Spleen (tissue), 11 donors: ENCODE measurements around the gene PLOD1. TPM values are rescaled to one million over a fixed set of nuclear protein-coding genes. Genes with fewer than 3 reads are reported as not detected.

Source experiments
- DNase-seq: peaks from one replicate; pipeline ENCODE4 v3.0.0-alpha.2; 2020
- H3K27ac ChIP-seq, 8 donors: fragments of 200-600 bp; sonication (generic) in 7 of 8; 1 replicate in 4 of 8; 2 replicates in 4 of 8; pipeline versions ENCODE4 v1.5.0 to v1.8.0; 2016 to 2021; ENCODE audit warnings: inconsistent platforms in 4 of 8, mild to moderate bottlenecking in 4 of 8, moderate library complexity in 1 of 8
- H3K27me3 ChIP-seq, 7 donors: fragments of 200-600 bp; sonication (generic) in 6 of 7; replicated peaks in 1 of 7; 1 replicate in 4 of 7; 2 replicates in 3 of 7; pipeline versions ENCODE4 v1.5.0 to v1.8.0; 2016 to 2021; ENCODE audit warnings: inconsistent platforms in 3 of 7, mild to moderate bottlenecking in 1 of 7
- H3K36me3 ChIP-seq, 6 donors: fragments of 200-600 bp; sonication (generic) in 5 of 6; 1 replicate in 4 of 6; 2 replicates in 2 of 6; pipeline versions ENCODE4 v1.5.0 to v1.8.0; 2016 to 2021; ENCODE audit warnings: inconsistent platforms in 2 of 6
- H3K4me1 ChIP-seq, 6 donors: fragments of 200-600 bp; sonication (generic) in 5 of 6; 1 replicate in 3 of 6; 2 replicates in 3 of 6; pipeline versions ENCODE4 v1.5.0 to v1.8.0; 2016 to 2021; ENCODE audit warnings: inconsistent platforms in 3 of 6
- H3K4me3 ChIP-seq, 8 donors: fragments of 200-600 bp; sonication (generic) in 7 of 8; 1 replicate in 4 of 8; 2 replicates in 4 of 8; pipeline versions ENCODE4 v1.5.0 to v1.8.0; 2016 to 2021; ENCODE audit warnings: inconsistent platforms in 4 of 8, mild to moderate bottlenecking in 4 of 8, moderate library complexity in 2 of 8
- H3K9me3 ChIP-seq, 8 donors: fragments of 200-600 bp; sonication (generic) in 7 of 8; 1 replicate in 4 of 8; 2 replicates in 4 of 8; pipeline versions ENCODE4 v1.5.0 to v1.8.0; 2016 to 2021; ENCODE audit warnings: inconsistent platforms in 4 of 8
- POLR2A ChIP-seq, 3 donors: fragments of 450-650 bp; IDR thresholded peaks; one replicate each; pipeline ENCODE4 v1.5.1; 2017; ENCODE audit warnings: antibody characterized with exemption in 3 of 3, mild to moderate bottlenecking in 1 of 3
- POLR2AphosphoS5 ChIP-seq, 3 donors: sonication (generic); formaldehyde crosslinking; IDR thresholded peaks; one replicate each; pipeline ENCODE4 v1.5.1; 2017; ENCODE audit warnings: antibody characterized with exemption in 3 of 3
- WGBS, 5 donors: extraction: QIAGEN DNeasy Blood & Tissue Kit in 3 of 5; methylation state at CpG; one replicate each; pipeline versions ENCODE4 v1.1.5 to v1.1.7; 2013 to 2018; 5-methylcytosine and 5-hydroxymethylcytosine counted together
- intact Hi-C: fragments of 100-400 bp; cut with DNase I; formaldehyde crosslinking; loops from one replicate; pipeline ENCODE4 v1.15.0; 2023; ENCODE audit warnings: low total_unique reads
- polyA plus RNA-seq, 3 donors: library from polyadenylated mRNA; stranded (reverse); fragments of 200-250 nt; gene quantifications; one replicate each; pipeline ENCODE4 v1.2.1, GENCODE V29; 2013
- total RNA-seq, 7 donors: library from RNA; depleted of rRNA in 3 of 7; stranded (reverse); fragments of >200 nt in 3 of 7; fragmentation: NEBNext Ultra II Directional in 4 of 7; extraction: Animal tissue kit (Norgen Biotek cat#: 25700) in 4 of 7; gene quantifications; one replicate each; pipeline versions ENCODE4 v1.1.0 to v1.2.1, GENCODE V29; 2016 to 2021
- TF ChIP-seq, protein P1 (sequence below), 11 experiments: fragments of 200-600 bp in 7 of 11; fragments of 450-650 bp in 4 of 11; sonication (generic) in 4 of 11; IDR thresholded peaks in 8 of 11; conservative IDR thresholded peaks in 3 of 11; 1 replicate in 7 of 11; 2 replicates in 4 of 11; pipeline versions ENCODE4 v1.4.0 to v1.8.0; 2016 to 2021; ENCODE audit warnings: antibody characterized with exemption in 11 of 11, inconsistent platforms in 4 of 11, mild to moderate bottlenecking in 1 of 11
- donor health status: healthy with polysubstance abuse.
- donor health status: DM: no; HTN: no; CAD: no; lungs with moderate emphysema.
- donor health status: DM: no; HTN: no; CAD: no.
- donor health status: Bipolar disorder and iron deficiency.
- donor health status: healthy.
- donor health status: DM: no; HTN: no; CAD: no.
- donor health status: DM: yes; HTN: yes; CAD: no.

The PLOD1 gene
- total and polyA plus RNA-seq, 10 donors, result 11.6 to 53.4 (median 45.7) TPM

DNA sequence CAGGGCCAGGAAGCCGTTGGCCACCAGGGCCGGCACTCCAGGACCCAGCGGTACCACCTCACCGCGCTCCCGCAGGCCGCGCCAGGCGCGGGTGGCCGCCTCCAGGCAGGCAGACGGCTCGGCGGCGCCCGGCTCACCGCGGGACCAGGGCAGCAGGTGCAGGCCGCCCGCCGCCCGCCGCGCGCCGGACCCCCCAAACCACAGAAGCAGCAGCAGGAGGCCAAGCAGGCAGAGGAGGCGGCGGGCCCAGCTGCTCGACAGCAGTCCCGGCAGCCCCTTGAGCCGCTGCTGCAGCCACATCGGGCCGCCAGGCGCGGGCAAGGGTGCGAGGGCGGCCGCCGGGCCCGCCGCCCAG lies 8.6 kb upstream of the PLOD1 start:
- peaks cover 0 to 32% (median 27%) of the 10 kb centered on the region in 6 donors for H3K36me3 ChIP-seq
- TF ChIP-seq POLR2AphosphoS5 (IDR thresholded peaks at IDR 0.05) (no peak), POLR2A (IDR thresholded peaks at IDR 0.05) (no peak)
- TF ChIP-seq, protein P1, sequence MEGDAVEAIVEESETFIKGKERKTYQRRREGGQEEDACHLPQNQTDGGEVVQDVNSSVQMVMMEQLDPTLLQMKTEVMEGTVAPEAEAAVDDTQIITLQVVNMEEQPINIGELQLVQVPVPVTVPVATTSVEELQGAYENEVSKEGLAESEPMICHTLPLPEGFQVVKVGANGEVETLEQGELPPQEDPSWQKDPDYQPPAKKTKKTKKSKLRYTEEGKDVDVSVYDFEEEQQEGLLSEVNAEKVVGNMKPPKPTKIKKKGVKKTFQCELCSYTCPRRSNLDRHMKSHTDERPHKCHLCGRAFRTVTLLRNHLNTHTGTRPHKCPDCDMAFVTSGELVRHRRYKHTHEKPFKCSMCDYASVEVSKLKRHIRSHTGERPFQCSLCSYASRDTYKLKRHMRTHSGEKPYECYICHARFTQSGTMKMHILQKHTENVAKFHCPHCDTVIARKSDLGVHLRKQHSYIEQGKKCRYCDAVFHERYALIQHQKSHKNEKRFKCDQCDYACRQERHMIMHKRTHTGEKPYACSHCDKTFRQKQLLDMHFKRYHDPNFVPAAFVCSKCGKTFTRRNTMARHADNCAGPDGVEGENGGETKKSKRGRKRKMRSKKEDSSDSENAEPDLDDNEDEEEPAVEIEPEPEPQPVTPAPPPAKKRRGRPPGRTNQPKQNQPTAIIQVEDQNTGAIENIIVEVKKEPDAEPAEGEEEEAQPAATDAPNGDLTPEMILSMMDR (IDR thresholded peaks at IDR 0.05 in 8 of 11, conservative IDR thresholded peaks at IDR 0.05 in 3 of 11), result no peak
- peak overlapping the region; percentile 48 to 89 (median 64) for H3K4me3 ChIP-seq
- no peaks in the 10 kb centered on the region for H3K9me3 ChIP-seq
- peaks cover 29 to 74% (median 63%) of the 10 kb centered on the region in 6 donors for H3K4me1 ChIP-seq
- H3K27ac ChIP-seq, result peak overlapping the region in 5 of 8 donors; percentile 44 to 90 (median 80)
- peak; percentile 91 for DNase-seq
- intact Hi-C loops, result no loop called here
- WGBS, 5 donors, result 0 to 2% (median 0%) methylated on average over 7 to 41 of the region's 41 CpGs; no CpG with 5 or more reads in 1 of the 5 donors
- H3K27me3 ChIP-seq, result no peaks in the 10 kb centered on the region

DNA sequence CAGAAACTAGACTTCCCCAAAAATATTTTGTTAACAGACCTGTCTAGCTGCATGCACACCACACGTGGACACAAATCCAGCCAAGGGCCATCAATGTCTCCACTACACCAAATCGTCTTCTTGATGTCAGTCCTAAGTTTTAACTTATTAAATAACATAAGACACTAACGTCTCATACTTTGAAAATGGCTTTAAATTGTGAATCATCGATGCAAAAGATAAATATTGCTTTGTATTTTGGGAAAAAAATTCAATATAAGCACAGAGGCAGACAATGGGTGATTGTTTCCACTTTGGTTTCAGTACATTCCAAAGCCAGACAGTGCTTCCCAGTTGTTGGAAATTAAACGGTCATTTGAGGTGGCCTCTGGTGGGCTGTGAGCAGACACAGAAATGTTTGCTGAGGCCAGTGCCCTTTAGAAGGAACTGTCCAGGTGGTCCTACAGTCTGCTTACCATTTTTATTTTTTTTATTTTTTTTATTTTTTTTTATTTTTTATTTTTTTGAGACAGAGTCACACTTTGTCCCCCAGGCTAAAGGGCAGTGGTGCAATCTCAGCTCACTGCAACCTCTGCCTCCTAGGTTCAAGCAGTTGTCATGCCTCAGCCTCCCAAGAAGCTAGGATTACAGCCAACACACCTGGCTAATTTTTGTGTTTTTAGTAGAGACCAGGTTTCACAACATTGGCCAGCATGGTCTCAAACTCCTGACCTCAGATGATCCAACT lies 6.5 kb upstream of the PLOD1 start:
- peaks cover 0 to 10% (median 6%) of the 10 kb centered on the region in 6 donors for H3K36me3 ChIP-seq
- H3K4me1 ChIP-seq, result peaks cover 22 to 61% (median 49%) of the 10 kb centered on the region in 6 donors
- no peak overlapping the region for H3K4me3 ChIP-seq
- no peaks in the 10 kb centered on the region for H3K27me3 ChIP-seq
- DNase-seq, result no peak
- 72 to 87% (median 77%) methylated on average over 5 of the region's 5 CpGs for WGBS, 5 donors
- no peak for TF ChIP-seq POLR2AphosphoS5 (IDR thresholded peaks at IDR 0.05)
- TF ChIP-seq, protein P1 (IDR thresholded peaks at IDR 0.05 in 8 of 11, conservative IDR thresholded peaks at IDR 0.05 in 3 of 11), result no peak
- TF ChIP-seq POLR2A (IDR thresholded peaks at IDR 0.05), result no peak
- no peaks in the 10 kb centered on the region for H3K9me3 ChIP-seq
- intact Hi-C loops, result no loop called here
- peak overlapping the region in 1 of 8 donors; percentile 90 for H3K27ac ChIP-seq

DNA sequence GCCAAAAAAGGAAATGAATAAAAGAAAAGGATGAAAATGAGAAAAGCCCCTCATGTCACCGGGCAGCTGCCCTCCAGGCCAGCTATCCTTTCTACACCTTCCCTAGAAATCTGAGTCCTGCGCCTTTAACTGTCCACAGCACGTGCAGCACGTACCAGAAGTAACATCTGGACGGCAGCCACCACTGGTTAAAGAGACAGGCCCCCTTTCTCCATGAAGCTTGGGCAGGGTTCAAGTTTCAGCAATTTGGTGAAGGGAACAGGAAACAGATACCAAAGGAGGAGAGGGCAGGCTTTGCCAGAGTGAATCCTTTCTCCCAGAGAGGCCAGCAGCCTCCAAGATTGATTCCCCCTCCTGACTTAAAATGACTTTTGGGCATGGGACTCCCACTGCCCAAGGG lies 4.7 kb upstream of the PLOD1 start:
- Histone ChIP-seq H3K27me3 (no peaks in the 10 kb centered on the region), H3K27ac (peak overlapping the region in 7 of 8 donors; percentile 17 to 66 (median 33)), H3K4me1 (peaks cover 7 to 57% (median 41%) of the 10 kb centered on the region in 6 donors), H3K4me3 (no peak overlapping the region), H3K36me3 (no peaks in the 10 kb centered on the region), H3K9me3 (no peaks in the 10 kb centered on the region)
- no peak for DNase-seq
- intact Hi-C loops, result no loop called here
- 8 to 12% (median 9%) methylated on average over 5 of the region's 5 CpGs for WGBS, 5 donors
- peak in 1 of 3 donors; percentile 22 for TF ChIP-seq POLR2AphosphoS5 (IDR thresholded peaks at IDR 0.05)
- TF ChIP-seq, protein P1 (IDR thresholded peaks at IDR 0.05 in 8 of 11, conservative IDR thresholded peaks at IDR 0.05 in 3 of 11), result no peak

DNA sequence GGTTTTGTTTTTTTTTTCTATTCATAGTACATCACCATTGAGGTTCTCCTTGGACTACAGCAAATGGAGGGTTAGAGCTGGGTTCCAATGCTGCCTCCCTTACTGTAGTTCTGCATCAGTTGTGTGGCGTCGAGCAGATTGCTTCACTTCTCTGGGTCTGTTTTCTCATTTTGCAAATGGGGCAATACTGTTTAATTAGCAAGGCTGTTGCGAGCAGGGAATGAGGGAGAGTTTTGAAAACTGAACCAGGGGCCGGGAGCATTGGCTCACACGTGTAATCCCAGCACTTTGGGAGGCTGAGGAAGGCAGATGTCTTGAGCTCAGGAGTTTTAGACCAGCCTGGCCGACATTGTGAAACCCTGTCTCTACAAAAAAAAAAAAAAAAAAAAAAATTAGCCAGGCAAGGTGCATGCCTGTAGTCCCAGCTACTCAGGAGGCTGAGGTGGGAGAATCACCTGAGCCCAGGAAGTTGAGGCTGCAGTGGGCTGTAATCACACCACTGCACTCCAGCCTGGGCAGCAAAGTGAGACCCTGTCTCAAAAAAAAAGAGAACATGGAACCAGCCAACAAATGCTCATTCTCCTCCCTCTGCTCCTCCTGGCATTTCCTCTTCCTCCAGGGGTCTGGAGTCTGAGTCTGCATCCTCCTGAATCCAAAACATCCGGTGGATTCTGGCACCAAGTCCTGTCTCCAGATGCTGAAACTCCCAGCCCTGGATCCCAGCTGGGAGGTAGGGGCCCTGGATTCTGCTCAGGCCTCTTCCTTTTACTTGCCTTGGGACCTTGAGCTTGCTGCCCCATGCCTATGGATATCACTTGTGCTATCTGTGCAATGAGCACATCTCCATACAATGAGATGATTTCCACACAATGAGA lies 3.7 kb upstream of the PLOD1 start:
- DNase-seq, result no peak
- H3K4me3 ChIP-seq, result no peak overlapping the region
- H3K36me3 ChIP-seq, result no peaks in the 10 kb centered on the region
- TF ChIP-seq, protein P1 (IDR thresholded peaks at IDR 0.05 in 8 of 11, conservative IDR thresholded peaks at IDR 0.05 in 3 of 11), result no peak
- TF ChIP-seq POLR2AphosphoS5 (IDR thresholded peaks at IDR 0.05) (no peak), POLR2A (IDR thresholded peaks at IDR 0.05) (no peak)
- intact Hi-C loops, result no loop called here
- 44 to 71% (median 53%) methylated on average over 7 of the region's 7 CpGs for WGBS, 5 donors
- peak overlapping the region in 7 of 8 donors; percentile 4 to 66 (median 27) for H3K27ac ChIP-seq
- H3K27me3 ChIP-seq, result no peaks in the 10 kb centered on the region
- H3K4me1 ChIP-seq, result peaks cover 5 to 58% (median 46%) of the 10 kb centered on the region in 6 donors
- H3K9me3 ChIP-seq, result no peaks in the 10 kb centered on the region
